ENCODE results near the gene OOEP.

OOEP gene

GRCh38 chr6:73372516-73372915, 2.8 kb upstream of the OOEP start:
- no peaks in the 10 kb centered on the region for H3K9me3 ChIP-seq (ENCODE audit: control insufficient read depth, insufficient read depth, low read depth, low read length)

GRCh38 chr6:73371984-73372383, 2.3 kb upstream of the OOEP start:
- no peak overlapping the region for H3K27ac ChIP-seq (ENCODE audit: extremely low read depth, low read depth, low read length)
- POLR2A ChIA-PET = no interaction called here
- TF ChIP-seq ZNF433 (tag by site-specific recombination; IDR thresholded peaks at IDR 0.05; ENCODE audit: low read depth) = no peak
- TF ChIP-seq ZNF148 (tag by site-specific recombination; IDR thresholded peaks at IDR 0.05; ENCODE audit: borderline replicate concordance) = no peak
- TF ChIP-seq SETDB1 (IDR thresholded peaks at IDR 0.05; ENCODE audit: insufficient read length, low read length) = peak; percentile 92
- no peak for TF ChIP-seq KLF16 (tag by site-specific recombination; IDR thresholded peaks at IDR 0.05)
- TF ChIP-seq, protein P1, sequence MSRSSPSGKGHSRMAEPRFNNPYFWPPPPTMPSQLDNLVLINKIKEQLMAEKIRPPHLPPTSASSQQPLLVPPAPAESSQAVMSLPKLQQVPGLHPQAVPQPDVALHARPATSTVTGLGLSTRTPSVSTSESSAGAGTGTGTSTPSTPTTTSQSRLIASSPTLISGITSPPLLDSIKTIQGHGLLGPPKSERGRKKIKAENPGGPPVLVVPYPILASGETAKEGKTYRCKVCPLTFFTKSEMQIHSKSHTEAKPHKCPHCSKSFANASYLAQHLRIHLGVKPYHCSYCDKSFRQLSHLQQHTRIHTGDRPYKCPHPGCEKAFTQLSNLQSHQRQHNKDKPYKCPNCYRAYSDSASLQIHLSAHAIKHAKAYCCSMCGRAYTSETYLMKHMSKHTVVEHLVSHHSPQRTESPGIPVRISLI (tag by site-specific recombination; IDR thresholded peaks at IDR 0.05) = no peak
- TF ChIP-seq ZNF529 (tag by site-specific recombination; IDR thresholded peaks at IDR 0.05; ENCODE audit: insufficient replicate concordance) = no peak
- TF ChIP-seq ZNF211 (tag by site-specific recombination; IDR thresholded peaks at IDR 0.05; ENCODE audit: low read depth) = no peak
- no peaks in the 10 kb centered on the region for H3K36me3 ChIP-seq (ENCODE audit: control insufficient read depth in 2 of 2, insufficient read depth in 1 of 2, low read length in 2 of 2)
- no peaks in the 10 kb centered on the region for H3K4me1 ChIP-seq (ENCODE audit: control insufficient read depth, insufficient read depth, low read length)
- H3K4me3 ChIP-seq (ENCODE audit: low read depth, low read length) = no peak overlapping the region
- CTCF ChIA-PET = interaction anchor here (0.6 to 2.7 kb wide), 2 partner anchors 9 to 17 kb away, joined by 3 to 9 read pairs; no protein-coding TSS in a partner anchor
- no peaks in the 10 kb centered on the region for H3K9me3 ChIP-seq (ENCODE audit: control insufficient read depth, insufficient read depth, low read depth, low read length)

More at GRCh38 chr6:73372516-73372915, 2.8 kb upstream of the OOEP start:
- Histone ChIP-seq H3K4me1 (ENCODE audit: control insufficient read depth, insufficient read depth, low read length) (no peaks in the 10 kb centered on the region), H3K4me3 (ENCODE audit: low read depth, low read length) (no peak overlapping the region), H3K27ac (ENCODE audit: extremely low read depth, low read depth, low read length) (no peak overlapping the region), H3K36me3 (ENCODE audit: control insufficient read depth in 2 of 2, insufficient read depth in 1 of 2, low read length in 2 of 2) (no peaks in the 10 kb centered on the region)
- TF ChIP-seq ZBTB8A (tag by site-specific recombination; IDR thresholded peaks at IDR 0.05) = no peak
- TF ChIP-seq ZNF223 (tag by site-specific recombination; IDR thresholded peaks at IDR 0.05) = no peak
- no peak for TF ChIP-seq ZNF660 (tag by site-specific recombination; IDR thresholded peaks at IDR 0.05)
- no peak for TF ChIP-seq MEIS1 (CRISPR knock-in tag; IDR thresholded peaks at IDR 0.05; ENCODE audit: borderline replicate concordance)
- no peak for TF ChIP-seq MZF1 (tag by site-specific recombination; IDR thresholded peaks at IDR 0.05; ENCODE audit: borderline replicate concordance)
- TF ChIP-seq ZNF24 (tag by site-specific recombination; IDR thresholded peaks at IDR 0.05) = no peak
- CTCF ChIA-PET = interaction anchor here (2.7 kb wide), 1 partner anchor 16 kb away, joined by 9 read pairs; no protein-coding TSS in a partner anchor
- POLR2A ChIA-PET = no interaction called here

- no peaks in the 10 kb centered on the region for H3K9me3 ChIP-seq (ENCODE audit: control insufficient read depth, insufficient read depth, low read depth, low read length)
- POLR2A ChIA-PET = no interaction called here
- H3K4me3 ChIP-seq (ENCODE audit: low read depth, low read length) = no peak overlapping the region
- H3K36me3 ChIP-seq (ENCODE audit: control insufficient read depth in 2 of 2, insufficient read depth in 1 of 2, low read length in 2 of 2) = no peaks in the 10 kb centered on the region
- no peak overlapping the region for H3K27ac ChIP-seq (ENCODE audit: extremely low read depth, low read depth, low read length)
- no peaks in the 10 kb centered on the region for H3K4me1 ChIP-seq (ENCODE audit: control insufficient read depth, insufficient read depth, low read length)
- CTCF ChIA-PET = no interaction called here
- TF ChIP-seq ZNF292 (tag by site-specific recombination; IDR thresholded peaks at IDR 0.05; ENCODE audit: borderline replicate concordance, low read depth) (no peak), ZNF24 (tag by site-specific recombination; IDR thresholded peaks at IDR 0.05) (no peak)
Observed at GRCh38 chr6:73369157-73369556, 540 bp downstream of the OOEP start.

DNA sequence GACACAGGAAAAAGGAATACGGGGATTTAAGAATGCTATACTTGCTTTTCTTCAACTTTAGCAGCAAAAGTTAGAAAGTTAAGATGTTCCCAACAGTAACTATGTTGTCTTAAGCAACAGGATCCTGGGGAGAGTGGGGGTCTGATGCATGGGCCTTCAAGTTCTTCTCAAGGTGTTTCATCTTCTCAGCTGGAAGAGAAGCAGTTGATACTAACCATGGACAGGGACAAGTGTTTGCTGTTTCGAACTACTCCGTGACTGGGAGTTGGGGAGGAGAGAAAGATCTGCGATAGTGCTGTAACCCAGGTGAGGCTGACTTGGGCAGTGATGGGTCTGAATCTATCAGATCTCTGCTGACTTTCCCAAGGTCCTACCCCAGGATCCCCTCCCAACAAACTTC, 1.0 kb downstream of the OOEP start:
- no peak overlapping the region for H3K4me3 ChIP-seq (ENCODE audit: low read depth, low read length)
- CTCF ChIA-PET = no interaction called here
- H3K9me3 ChIP-seq (ENCODE audit: control insufficient read depth, insufficient read depth, low read depth, low read length) = no peaks in the 10 kb centered on the region
- H3K27ac ChIP-seq (ENCODE audit: extremely low read depth, low read depth, low read length) = no peak overlapping the region
- TF ChIP-seq ZNF223 (tag by site-specific recombination; IDR thresholded peaks at IDR 0.05) (no peak), ZNF214 (tag by site-specific recombination; IDR thresholded peaks at IDR 0.05; ENCODE audit: borderline replicate concordance) (no peak), ZNF341 (tag by site-specific recombination; IDR thresholded peaks at IDR 0.05; ENCODE audit: low read depth) (no peak), REST (tag by site-specific recombination; IDR thresholded peaks at IDR 0.05) (peak; percentile 57; the same call in 1 of the 2 replicates), ZNF521 (tag by site-specific recombination; IDR thresholded peaks at IDR 0.05) (no peak), ZIC2 (tag by site-specific recombination; IDR thresholded peaks at IDR 0.05) (no peak)
- no peaks in the 10 kb centered on the region for H3K36me3 ChIP-seq (ENCODE audit: control insufficient read depth in 2 of 2, insufficient read depth in 1 of 2, low read length in 2 of 2)
- H3K4me1 ChIP-seq (ENCODE audit: control insufficient read depth, insufficient read depth, low read length) = no peaks in the 10 kb centered on the region
- POLR2A ChIA-PET = no interaction called here
